HEK293 (cell line): Measurements from ENCODE around the gene EBNA1BP2.

ENCODE experiments used
- CTCF ChIA-PET: fragments of 350-600 bp; formaldehyde crosslinking; extraction: SDS; loops from one replicate; lab custom pipeline; 2021; ENCODE audit warnings: antibody characterized with exemption; lab: Yijun Ruan, JAX
- POLR2A ChIA-PET: fragments of 300-600 bp; formaldehyde crosslinking; extraction: SDS; loops from one replicate; lab custom pipeline; 2020; ENCODE audit warnings: antibody characterized with exemption, inconsistent platforms; lab: Yijun Ruan, JAX
- H3K27ac ChIP-seq: fragments of 200-500 bp; sonication (Bioruptor generic); 2 replicates; pipeline ENCODE4 v1.5.1; 2014; ENCODE audit warnings: low read depth, low read length, control low read depth, inconsistent platforms; ENCODE audit errors: extremely low read depth
- H3K36me3 ChIP-seq, 2 experiments: fragments of 200-500 bp in 1 of 2; sonication (Bioruptor generic) in 1 of 2; 1 replicate in 1 of 2; 2 replicates in 1 of 2; pipeline ENCODE4 v1.5.1; 2014 to 2017; ENCODE audit warnings: inconsistent platforms in 2 of 2, low read length in 2 of 2; ENCODE audit not compliant: control insufficient read depth in 2 of 2, insufficient read depth in 1 of 2
- H3K4me1 ChIP-seq: fragments of 200-500 bp; sonication (Bioruptor generic); 2 replicates; pipeline ENCODE4 v1.5.1; 2014; ENCODE audit warnings: mild to moderate bottlenecking, low read length, inconsistent platforms; ENCODE audit not compliant: control insufficient read depth, insufficient read depth
- H3K4me3 ChIP-seq: 2 replicates; pipeline ENCODE4 v1.5.1; 2011; ENCODE audit warnings: low read depth, mild to moderate bottlenecking, control low read depth, low read length, moderate library complexity
- H3K9me3 ChIP-seq: fragments of 200-500 bp; sonication (Bioruptor generic); 2 replicates; pipeline ENCODE4 v1.5.1; 2014; ENCODE audit warnings: low read depth, low read length, inconsistent platforms; ENCODE audit not compliant: control insufficient read depth, insufficient read depth
- BCL11A ChIP-seq: fragments of 450-650 bp; formaldehyde crosslinking; IDR thresholded peaks from 2 replicates; pipeline ENCODE4 v1.5.1; 2016; ENCODE audit warnings: low read depth, missing biosample characterization, missing genetic modification characterization
- GLIS2 ChIP-seq: fragments of 450-650 bp; formaldehyde crosslinking; IDR thresholded peaks from 2 replicates; pipeline ENCODE4 v1.5.1; 2016; ENCODE audit warnings: missing biosample characterization, missing genetic modification characterization
- PBX3 ChIP-seq: sonication (generic); formaldehyde crosslinking; IDR thresholded peaks from 2 replicates; pipeline ENCODE4 v1.8.1; 2022; ENCODE audit warnings: mild to moderate bottlenecking, moderate library complexity, missing genetic modification reagents
- SP3 ChIP-seq: fragments of 450-650 bp; formaldehyde crosslinking; IDR thresholded peaks from 2 replicates; pipeline ENCODE4 v1.5.1; 2016; ENCODE audit warnings: missing biosample characterization, missing genetic modification characterization
- TRIM28 ChIP-seq: IDR thresholded peaks from 2 replicates; pipeline ENCODE4 v1.6.1; 2011; ENCODE audit warnings: low read length, control low read depth, borderline replicate concordance
- TSHZ1 ChIP-seq: fragments of 450-650 bp; formaldehyde crosslinking; IDR thresholded peaks from 2 replicates; pipeline ENCODE4 v1.5.1; 2016; ENCODE audit warnings: missing biosample characterization, missing genetic modification characterization, borderline replicate concordance
- ZBTB17 ChIP-seq: fragments of 450-650 bp; formaldehyde crosslinking; IDR thresholded peaks from 2 replicates; pipeline ENCODE4 v1.5.1; 2016; ENCODE audit warnings: missing biosample characterization, missing genetic modification characterization
- ZBTB44 ChIP-seq: fragments of 450-650 bp; IDR thresholded peaks from 2 replicates; pipeline ENCODE4 v1.5.1; 2018; ENCODE audit warnings: missing biosample characterization, mild to moderate bottlenecking, missing genetic modification characterization
- ZFP37 ChIP-seq: fragments of 450-650 bp; formaldehyde crosslinking; IDR thresholded peaks from 2 replicates; pipeline ENCODE4 v1.5.1; 2016; ENCODE audit warnings: missing biosample characterization, missing genetic modification characterization
- ZIC2 ChIP-seq: fragments of 450-650 bp; formaldehyde crosslinking; IDR thresholded peaks from 2 replicates; pipeline ENCODE4 v1.5.1; 2016; ENCODE audit warnings: missing biosample characterization, missing genetic modification characterization
- ZNF10 ChIP-seq: fragments of 450-650 bp; formaldehyde crosslinking; IDR thresholded peaks from 2 replicates; pipeline ENCODE4 v1.5.1; 2017; ENCODE audit warnings: missing biosample characterization, missing genetic modification characterization
- ZNF133 ChIP-seq: fragments of 450-650 bp; formaldehyde crosslinking; IDR thresholded peaks from 2 replicates; pipeline ENCODE4 v1.5.1; 2016; ENCODE audit warnings: missing biosample characterization, missing genetic modification characterization
- ZNF274 ChIP-seq, 2 experiments: fragments of 200-500 bp in 1 of 2; fragments of 450-650 bp in 1 of 2; sonication (Bioruptor generic) in 1 of 2; formaldehyde crosslinking in 1 of 2; IDR thresholded peaks; 2 replicates each; pipeline versions ENCODE4 v1.5.1 to v1.6.1; 2014 to 2016; ENCODE audit warnings: borderline replicate concordance in 1 of 2, inconsistent platforms in 1 of 2, low read length in 1 of 2, missing biosample characterization in 1 of 2, missing genetic modification characterization in 1 of 2
- ZNF311 ChIP-seq: fragments of 450-650 bp; formaldehyde crosslinking; IDR thresholded peaks from 2 replicates; pipeline ENCODE4 v1.5.1; 2017; ENCODE audit warnings: missing biosample characterization, missing genetic modification characterization, borderline replicate concordance
- ZNF404 ChIP-seq: fragments of 450-650 bp; formaldehyde crosslinking; IDR thresholded peaks from 2 replicates; pipeline ENCODE4 v1.5.1; 2017; ENCODE audit warnings: missing biosample characterization, missing genetic modification characterization
- ZNF426 ChIP-seq: fragments of 450-650 bp; formaldehyde crosslinking; IDR thresholded peaks from 2 replicates; pipeline ENCODE4 v1.5.1; 2017; ENCODE audit warnings: missing biosample characterization, missing genetic modification characterization, mild to moderate bottlenecking, inconsistent platforms, moderate library complexity
- ZNF473 ChIP-seq: fragments of 450-650 bp; formaldehyde crosslinking; IDR thresholded peaks from 2 replicates; pipeline ENCODE4 v1.5.1; 2017; ENCODE audit warnings: missing biosample characterization, missing genetic modification characterization
- ZNF530 ChIP-seq: fragments of 450-650 bp; formaldehyde crosslinking; IDR thresholded peaks from 2 replicates; pipeline ENCODE4 v1.5.1; 2016; ENCODE audit warnings: low read depth, missing biosample characterization, missing genetic modification characterization
- ZNF629 ChIP-seq: fragments of 450-650 bp; formaldehyde crosslinking; IDR thresholded peaks from 2 replicates; pipeline ENCODE4 v1.5.1; 2017; ENCODE audit warnings: missing biosample characterization, missing genetic modification characterization
- ZNF645 ChIP-seq: fragments of 450-650 bp; formaldehyde crosslinking; IDR thresholded peaks from 2 replicates; pipeline ENCODE4; 2016; ENCODE audit warnings: missing biosample characterization, missing genetic modification characterization
- ZNF830 ChIP-seq: fragments of 450-650 bp; IDR thresholded peaks from 2 replicates; pipeline ENCODE4 v1.5.0; 2018; ENCODE audit warnings: missing biosample characterization, missing genetic modification characterization, low read depth, mild to moderate bottlenecking, moderate library complexity
- ZNF837 ChIP-seq: fragments of 450-650 bp; formaldehyde crosslinking; IDR thresholded peaks from 2 replicates; pipeline ENCODE4 v1.5.1; 2016; ENCODE audit warnings: missing biosample characterization, missing genetic modification characterization

Gene EBNA1BP2

GRCh38 chr1:43134068-43134467 lies 38.0 kb downstream of the EBNA1BP2 start (continued):
- TF ChIP-seq ZNF837 (tag by site-specific recombination) (no peak), ZBTB17 (tag by site-specific recombination) (no peak), SP3 (tag by site-specific recombination) (no peak), ZBTB44 (tag by site-specific recombination) (no peak), ZNF274 (IDR thresholded peaks at IDR 0.05; ENCODE audit: low read length) (no peak), ZNF274 (tag by site-specific recombination; IDR thresholded peaks at IDR 0.05; ENCODE audit: borderline replicate concordance) (no peak), ZNF830 (tag by site-specific recombination) (no peak), TSHZ1 (tag by site-specific recombination) (no peak), ZNF473 (tag by site-specific recombination) (no peak), BCL11A (tag by site-specific recombination) (no peak), ZNF404 (no peak), PBX3 (CRISPR knock-in tag) (no peak), ZNF426 (no peak), TRIM28 (no peak), ZNF311 (tag by site-specific recombination) (no peak)

- POLR2A ChIA-PET: no interaction called here
- CTCF ChIA-PET: interaction anchor here (0.6 kb wide), 1 partner anchor 56 kb away, joined by 4 read pairs; no protein-coding TSS in a partner anchor
- Histone ChIP-seq H3K36me3 (peaks cover 0 to 10% of the 10 kb centered on the region in 2 experiments; a peak in 1 of 3 replicates), H3K4me3 (no peak overlapping the region), H3K27ac (no peak overlapping the region), H3K4me1 (no peaks in the 10 kb centered on the region), H3K9me3 (no peaks in the 10 kb centered on the region)
- TF ChIP-seq ZNF629 (tag by site-specific recombination) (no peak), GLIS2 (tag by site-specific recombination) (no peak), ZNF645 (tag by site-specific recombination) (no peak), ZIC2 (tag by site-specific recombination) (no peak), ZNF530 (tag by site-specific recombination) (no peak), ZNF10 (tag by site-specific recombination) (no peak), ZNF133 (tag by site-specific recombination) (no peak), ZFP37 (tag by site-specific recombination) (no peak)
Observed at GRCh38 chr1:43129426-43129825, 42.7 kb downstream of the EBNA1BP2 start.
